ENCODE results near the gene KRTAP5-10. TPM values are rescaled to one million over a fixed set of nuclear protein-coding genes. Genes with fewer than 3 reads are reported as not detected.
"Not testable (repeated sequence)": the region's sequence is repeated elsewhere in the genome, so short reads cannot be mapped to it uniquely, and the experiment has no call there.

KRTAP5-10 gene
- total RNA-seq, 4 donors from 2014 or later = not detected

GRCh38 chr11:71572811-71573210, 7.4 kb downstream of the KRTAP5-10 start:
- no peak overlapping the region for H3K4me3 ChIP-seq (replicated peaks in 1 of 3)
- no peaks in the 10 kb centered on the region for H3K4me1 ChIP-seq
- peak; percentile 47 to 67 for DNase-seq
- intact Hi-C loops (cut with DNase I) = no loop called here
- H3K36me3 ChIP-seq = no peaks in the 10 kb centered on the region
- WGBS, 2 donors = 44 to 72% methylated on average over 10 to 11 of the region's 11 CpGs
- no peaks in the 10 kb centered on the region for H3K9me3 ChIP-seq
- no peaks in the 10 kb centered on the region for H3K27me3 ChIP-seq
- H3K27ac ChIP-seq = no peak overlapping the region
- TF ChIP-seq, protein P1, sequence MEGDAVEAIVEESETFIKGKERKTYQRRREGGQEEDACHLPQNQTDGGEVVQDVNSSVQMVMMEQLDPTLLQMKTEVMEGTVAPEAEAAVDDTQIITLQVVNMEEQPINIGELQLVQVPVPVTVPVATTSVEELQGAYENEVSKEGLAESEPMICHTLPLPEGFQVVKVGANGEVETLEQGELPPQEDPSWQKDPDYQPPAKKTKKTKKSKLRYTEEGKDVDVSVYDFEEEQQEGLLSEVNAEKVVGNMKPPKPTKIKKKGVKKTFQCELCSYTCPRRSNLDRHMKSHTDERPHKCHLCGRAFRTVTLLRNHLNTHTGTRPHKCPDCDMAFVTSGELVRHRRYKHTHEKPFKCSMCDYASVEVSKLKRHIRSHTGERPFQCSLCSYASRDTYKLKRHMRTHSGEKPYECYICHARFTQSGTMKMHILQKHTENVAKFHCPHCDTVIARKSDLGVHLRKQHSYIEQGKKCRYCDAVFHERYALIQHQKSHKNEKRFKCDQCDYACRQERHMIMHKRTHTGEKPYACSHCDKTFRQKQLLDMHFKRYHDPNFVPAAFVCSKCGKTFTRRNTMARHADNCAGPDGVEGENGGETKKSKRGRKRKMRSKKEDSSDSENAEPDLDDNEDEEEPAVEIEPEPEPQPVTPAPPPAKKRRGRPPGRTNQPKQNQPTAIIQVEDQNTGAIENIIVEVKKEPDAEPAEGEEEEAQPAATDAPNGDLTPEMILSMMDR (IDR thresholded peaks at IDR 0.05) = no peak
- TF ChIP-seq POLR2A (IDR thresholded peaks at IDR 0.05) = no peak

DNA sequence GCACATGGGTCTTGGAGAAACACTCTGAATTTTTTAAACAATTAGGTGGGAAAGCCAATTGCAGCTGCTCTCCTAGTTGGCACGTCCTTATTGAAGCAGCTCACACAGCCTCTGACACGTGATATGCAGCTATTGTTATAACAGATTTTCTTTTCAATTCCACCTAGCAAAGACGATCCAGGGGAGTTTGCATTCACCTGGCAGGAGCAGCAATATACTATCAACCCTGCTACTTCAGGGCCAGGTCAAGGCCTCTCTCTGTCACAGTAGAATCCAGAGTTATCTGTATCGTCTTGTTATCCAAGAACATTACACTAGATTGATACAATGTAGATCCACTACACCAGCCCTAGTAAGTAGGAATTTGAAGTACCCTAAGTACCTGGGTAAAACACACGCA, 9.1 kb downstream of the KRTAP5-10 start:
- Histone ChIP-seq H3K4me3 (replicated peaks in 1 of 3) (no peak overlapping the region), H3K9me3 (no peaks in the 10 kb centered on the region), H3K27ac (no peak overlapping the region), H3K27me3 (no peaks in the 10 kb centered on the region), H3K36me3 (no peaks in the 10 kb centered on the region), H3K4me1 (no peaks in the 10 kb centered on the region)
- DNase-seq = no peak
- intact Hi-C loops (cut with DNase I) = no loop called here
- 88 to 90% methylated on average over 5 of the region's 5 CpGs for WGBS, 2 donors
- TF ChIP-seq POLR2A (IDR thresholded peaks at IDR 0.05) = no peak
- TF ChIP-seq, protein P1 (IDR thresholded peaks at IDR 0.05) = no peak

DNA sequence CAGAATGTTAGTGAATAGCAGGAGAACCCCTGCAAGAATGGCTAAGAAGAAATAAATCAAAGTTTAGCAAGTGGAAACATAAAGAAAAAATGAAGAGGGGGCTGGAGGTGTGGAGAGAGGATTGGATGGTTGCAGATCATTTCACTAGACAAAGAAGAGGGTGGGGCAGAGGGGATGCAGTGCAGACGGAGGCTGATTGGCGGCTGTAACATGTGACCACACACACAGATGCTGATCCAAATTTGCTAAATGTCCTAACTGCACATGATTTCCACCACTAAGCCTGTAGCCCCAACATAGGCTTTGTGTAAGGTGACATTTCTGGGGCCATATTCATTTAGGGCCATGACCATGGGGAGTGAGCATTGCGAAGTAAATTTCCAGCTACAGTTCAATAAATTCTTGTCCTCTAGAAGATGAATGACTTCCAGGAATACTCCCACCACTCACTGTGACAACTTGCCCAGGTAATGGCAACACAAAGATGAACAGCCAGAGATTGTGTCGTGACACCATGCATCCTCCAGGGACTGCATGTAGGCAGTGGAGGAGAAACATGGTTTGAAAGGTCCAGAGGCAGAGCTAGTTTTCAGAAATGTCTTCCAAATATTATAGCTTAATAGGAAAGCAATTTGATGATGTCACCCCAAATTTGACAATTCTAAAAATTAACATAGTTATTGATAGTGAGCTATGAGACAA, 10.5 kb downstream of the KRTAP5-10 start:
- H3K36me3 ChIP-seq = no peaks in the 10 kb centered on the region

DNA sequence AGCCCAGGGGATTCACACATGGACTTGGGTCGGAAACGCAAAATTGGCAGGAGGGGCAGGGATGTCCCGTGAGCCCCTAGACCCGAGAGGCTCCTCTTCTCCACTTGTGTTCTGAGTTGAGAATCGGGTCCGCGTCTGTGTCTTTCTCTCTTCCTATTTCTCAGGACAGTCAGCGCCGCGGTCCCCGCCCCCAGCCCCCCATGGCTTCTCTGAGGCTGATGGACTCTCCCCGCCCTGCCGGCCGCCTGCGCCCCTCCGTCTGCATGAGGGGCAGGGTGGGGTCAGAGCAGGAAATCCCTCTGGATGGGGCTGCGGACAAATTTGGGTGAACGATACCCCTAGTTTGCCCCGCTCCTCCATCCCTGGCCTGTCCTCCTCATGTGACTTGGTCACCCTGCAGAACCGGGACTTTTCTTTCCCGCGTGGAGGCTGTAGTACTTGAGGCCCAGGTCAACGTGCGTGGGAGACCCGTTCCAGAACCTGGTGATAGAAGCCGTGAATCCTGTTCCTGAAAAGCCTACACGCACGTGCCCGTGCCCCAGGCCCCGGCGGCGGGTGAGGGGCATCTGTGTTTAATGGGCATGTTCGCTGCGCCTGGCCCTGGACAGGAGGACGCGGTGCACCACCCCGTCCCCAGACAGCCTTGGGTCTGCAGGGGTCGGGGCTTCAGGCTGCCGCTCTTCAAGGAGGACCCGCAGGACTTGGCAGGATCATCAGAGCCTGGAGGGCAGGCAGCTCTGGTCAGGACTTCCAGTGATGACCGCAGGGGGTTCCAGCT, 11.5 kb downstream of the KRTAP5-10 start:
- DNase-seq; H3K4me3 ChIP-seq (replicated peaks in 1 of 3); intact Hi-C loops (cut with DNase I); H3K9me3 ChIP-seq; H3K27me3 ChIP-seq; H3K4me1 ChIP-seq; H3K36me3 ChIP-seq; H3K27ac ChIP-seq: not testable (repeated sequence)
- WGBS, 2 donors = 86 to 88% methylated on average over 21 to 23 of the region's 41 CpGs

More for the DNA sequence above, 10.5 kb downstream of the KRTAP5-10 start:
- WGBS, 2 donors = 86 to 87% methylated on average over 4 of the region's 4 CpGs
- no peak for TF ChIP-seq POLR2A (IDR thresholded peaks at IDR 0.05)
- TF ChIP-seq, protein P1 (IDR thresholded peaks at IDR 0.05) = no peak
- intact Hi-C loops (cut with DNase I) = no loop called here
- DNase-seq = no peak
- H3K27me3 ChIP-seq = no peaks in the 10 kb centered on the region
- no peaks in the 10 kb centered on the region for H3K4me1 ChIP-seq
- H3K9me3 ChIP-seq = no peaks in the 10 kb centered on the region
- H3K4me3 ChIP-seq (replicated peaks in 1 of 3) = no peak overlapping the region
- no peak overlapping the region for H3K27ac ChIP-seq

DNA sequence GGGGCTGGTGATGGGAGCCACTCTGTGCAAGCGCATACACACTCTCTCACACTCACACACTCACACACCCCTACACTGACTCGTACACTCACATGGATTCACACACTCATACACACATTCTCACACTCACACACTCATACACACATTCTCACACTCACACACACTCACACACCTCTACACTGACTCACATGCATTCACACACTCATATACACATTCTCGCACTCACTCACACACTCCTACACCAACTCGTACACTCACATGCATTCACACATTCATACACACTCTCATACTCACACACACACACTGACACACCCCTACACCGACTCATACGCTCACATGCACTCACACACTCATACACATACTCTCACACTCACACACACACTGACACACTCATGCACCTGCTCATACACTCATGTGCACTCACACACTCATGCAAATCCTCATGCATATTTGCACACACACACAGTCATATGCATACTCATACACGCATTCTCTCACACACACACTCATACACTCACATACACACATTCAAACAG, 12.2 kb downstream of the KRTAP5-10 start:
- H3K9me3 ChIP-seq = no peaks in the 10 kb centered on the region
- intact Hi-C loops (cut with DNase I) = no loop called here
- no peak overlapping the region for H3K27ac ChIP-seq
- H3K4me3 ChIP-seq (replicated peaks in 1 of 3) = no peak overlapping the region
- H3K27me3 ChIP-seq = no peaks in the 10 kb centered on the region
- no peaks in the 10 kb centered on the region for H3K36me3 ChIP-seq
- no peak for DNase-seq
- H3K4me1 ChIP-seq = no peaks in the 10 kb centered on the region
- no peak for TF ChIP-seq POLR2A (IDR thresholded peaks at IDR 0.05)
- TF ChIP-seq, protein P1 (IDR thresholded peaks at IDR 0.05) = no peak
- WGBS, 2 donors = 92 to 97% methylated on average over 7 of the region's 7 CpGs

DNA sequence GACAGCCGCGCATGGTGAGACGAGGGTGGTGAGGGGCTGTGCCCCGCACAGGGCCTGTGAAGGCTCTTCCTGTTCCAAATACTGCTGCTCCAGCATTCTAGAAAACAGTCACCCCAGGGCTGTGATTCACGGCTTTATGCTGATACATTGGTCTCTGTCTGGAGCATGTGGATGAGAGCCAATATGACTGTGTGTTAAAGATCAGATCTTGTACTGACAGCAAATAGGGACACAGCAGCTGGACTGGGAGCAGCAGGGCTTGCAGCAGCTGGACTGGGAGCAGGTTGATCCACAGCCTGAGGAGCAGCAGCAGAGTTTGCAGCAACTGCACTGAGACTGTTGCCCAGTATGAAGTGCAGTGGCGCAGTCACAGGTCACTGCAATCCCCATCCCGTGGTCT, 14.2 kb downstream of the KRTAP5-10 start:
- DNase-seq; H3K36me3 ChIP-seq; intact Hi-C loops (cut with DNase I); H3K4me3 ChIP-seq (replicated peaks in 1 of 3); H3K27me3 ChIP-seq; H3K4me1 ChIP-seq; H3K9me3 ChIP-seq; H3K27ac ChIP-seq: not testable (repeated sequence)
- WGBS, 2 donors = 58 to 66% methylated on average over 7 of the region's 7 CpGs
